ENCODE measurements around the gene THBS1. TPM values are rescaled to one million over a fixed set of nuclear protein-coding genes. Genes with fewer than 3 reads are reported as not detected.

THBS1 gene
- total and polyA plus RNA-seq, 2 donors from 2014 or later, result 26.4 to 377 TPM

DNA sequence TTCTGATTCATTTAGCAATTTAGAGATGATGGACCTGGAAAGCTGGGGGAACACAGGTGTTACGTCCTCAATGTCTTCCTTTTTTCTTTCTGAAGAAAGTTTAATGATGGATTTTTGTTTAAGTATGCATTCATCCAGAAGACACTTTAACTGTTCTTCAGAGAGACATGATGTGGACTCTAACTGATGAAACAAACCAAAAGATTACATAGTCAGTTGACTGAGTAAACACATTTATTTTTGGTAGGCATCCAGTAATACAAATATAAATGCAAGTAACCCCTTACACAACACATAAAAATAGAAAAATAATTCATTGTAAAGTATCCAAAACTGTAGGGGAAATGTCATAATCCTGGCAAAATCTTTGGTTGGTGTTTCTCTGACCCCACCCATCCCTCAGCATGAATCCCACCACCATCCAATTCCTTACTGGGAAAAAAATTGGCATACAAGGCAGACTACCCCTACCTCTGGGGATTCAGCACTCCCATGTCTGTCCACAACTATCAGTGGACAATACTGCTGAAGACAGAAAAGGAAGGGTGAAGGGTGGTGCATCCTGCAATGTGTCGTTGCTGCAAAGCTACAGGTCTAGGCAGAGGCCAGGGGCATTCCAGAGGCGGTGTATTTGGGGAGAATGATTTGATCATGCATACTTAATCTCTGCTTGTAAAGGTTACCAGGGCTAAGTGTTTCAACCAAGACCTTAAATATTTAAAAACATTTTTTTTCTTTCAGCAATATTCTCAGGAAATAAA, 37.4 kb downstream of the THBS1 start:
- no peak for DNase-seq
- Histone ChIP-seq H3K9ac (ENCODE audit: low read length in 3 of 3) (no peak overlapping the region), H3K9me3 (ENCODE audit: control insufficient read depth in 2 of 3, insufficient read depth in 1 of 3, low read length in 3 of 3) (peaks cover 0 to 2% (median 0%) of the 10 kb centered on the region in 3 donors), H3K4me1 (ENCODE audit: control insufficient read depth in 2 of 3, insufficient read depth in 2 of 3, low read depth in 1 of 3, low read length in 3 of 3) (no peaks in the 10 kb centered on the region), H3K27me3 (ENCODE audit: control insufficient read depth, insufficient read depth, low read length) (no peaks in the 10 kb centered on the region), H3K27ac (ENCODE audit: low read depth in 2 of 2, low read length in 2 of 2) (no peak overlapping the region), H3K4me3 (ENCODE audit: low read length in 3 of 3) (no peak overlapping the region), H3K36me3 (ENCODE audit: control insufficient read depth in 2 of 3, insufficient read depth in 3 of 3, low read length in 3 of 3) (no peaks in the 10 kb centered on the region)
- intact Hi-C loops (cut with DNase I), result no loop called here
- FAIRE-seq, result no peak
- TF ChIP-seq, protein P1, sequence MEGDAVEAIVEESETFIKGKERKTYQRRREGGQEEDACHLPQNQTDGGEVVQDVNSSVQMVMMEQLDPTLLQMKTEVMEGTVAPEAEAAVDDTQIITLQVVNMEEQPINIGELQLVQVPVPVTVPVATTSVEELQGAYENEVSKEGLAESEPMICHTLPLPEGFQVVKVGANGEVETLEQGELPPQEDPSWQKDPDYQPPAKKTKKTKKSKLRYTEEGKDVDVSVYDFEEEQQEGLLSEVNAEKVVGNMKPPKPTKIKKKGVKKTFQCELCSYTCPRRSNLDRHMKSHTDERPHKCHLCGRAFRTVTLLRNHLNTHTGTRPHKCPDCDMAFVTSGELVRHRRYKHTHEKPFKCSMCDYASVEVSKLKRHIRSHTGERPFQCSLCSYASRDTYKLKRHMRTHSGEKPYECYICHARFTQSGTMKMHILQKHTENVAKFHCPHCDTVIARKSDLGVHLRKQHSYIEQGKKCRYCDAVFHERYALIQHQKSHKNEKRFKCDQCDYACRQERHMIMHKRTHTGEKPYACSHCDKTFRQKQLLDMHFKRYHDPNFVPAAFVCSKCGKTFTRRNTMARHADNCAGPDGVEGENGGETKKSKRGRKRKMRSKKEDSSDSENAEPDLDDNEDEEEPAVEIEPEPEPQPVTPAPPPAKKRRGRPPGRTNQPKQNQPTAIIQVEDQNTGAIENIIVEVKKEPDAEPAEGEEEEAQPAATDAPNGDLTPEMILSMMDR (IDR thresholded peaks at IDR 0.05; ENCODE audit: borderline replicate concordance, extremely low read depth, insufficient read depth), result no peak

DNA sequence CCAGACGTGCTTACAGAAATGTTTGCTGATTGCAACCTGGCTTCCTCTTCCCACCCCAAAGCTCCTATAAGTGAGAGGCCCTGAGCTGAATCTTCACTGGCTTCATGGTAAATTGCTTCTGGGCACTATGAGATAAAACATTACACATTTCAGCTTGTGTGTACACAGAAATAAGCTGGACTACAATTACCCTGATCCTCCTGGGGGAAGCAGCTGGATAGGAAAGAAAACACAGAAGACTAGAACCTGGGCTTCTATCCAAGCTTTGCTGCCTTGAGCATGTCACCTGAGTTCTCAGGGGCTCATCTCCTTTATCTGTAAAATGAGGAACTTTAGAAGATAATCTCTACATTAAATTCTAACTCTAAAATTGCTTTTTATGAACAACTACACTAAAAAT, 40.3 kb downstream of the THBS1 start:
- no peak overlapping the region for H3K9ac ChIP-seq (ENCODE audit: low read length in 3 of 3)
- H3K4me1 ChIP-seq (ENCODE audit: control insufficient read depth in 2 of 3, insufficient read depth in 2 of 3, low read depth in 1 of 3, low read length in 3 of 3), result peaks cover 0 to 6% (median 0%) of the 10 kb centered on the region in 3 donors
- TF ChIP-seq, protein P1 (IDR thresholded peaks at IDR 0.05; ENCODE audit: borderline replicate concordance, extremely low read depth, insufficient read depth), result no peak
- DNase-seq (no peak), FAIRE-seq (no peak)
- H3K36me3 ChIP-seq (ENCODE audit: control insufficient read depth in 2 of 3, insufficient read depth in 3 of 3, low read length in 3 of 3), result no peaks in the 10 kb centered on the region
- intact Hi-C loops (cut with DNase I), result no loop called here
- no peaks in the 10 kb centered on the region for H3K9me3 ChIP-seq (ENCODE audit: control insufficient read depth in 2 of 3, insufficient read depth in 1 of 3, low read length in 3 of 3)
- no peak overlapping the region for H3K4me3 ChIP-seq (ENCODE audit: low read length in 3 of 3)
- H3K27me3 ChIP-seq (ENCODE audit: control insufficient read depth, insufficient read depth, low read length), result no peaks in the 10 kb centered on the region
- H3K27ac ChIP-seq (ENCODE audit: low read depth in 2 of 2, low read length in 2 of 2), result no peak overlapping the region

DNA sequence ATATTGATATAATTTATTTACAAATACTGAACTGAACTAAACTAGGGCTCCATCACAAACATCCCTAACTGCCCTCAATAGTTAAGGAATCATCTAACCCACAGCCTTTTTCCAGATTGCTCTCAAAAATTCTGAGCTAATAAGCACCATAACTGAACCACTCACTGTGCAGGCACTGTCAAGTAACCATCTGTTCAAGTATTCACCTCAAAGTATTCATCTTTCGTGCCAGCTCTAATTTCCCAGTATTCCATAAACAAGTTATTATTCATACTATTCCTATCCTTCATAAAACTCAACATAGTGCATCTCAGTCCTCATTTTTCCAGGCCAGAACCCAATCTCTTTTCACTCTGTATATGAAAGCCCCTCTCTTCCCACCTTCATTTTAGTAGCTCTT, 41.1 kb downstream of the THBS1 start:
- Histone ChIP-seq H3K27ac (ENCODE audit: low read depth in 2 of 2, low read length in 2 of 2) (no peak overlapping the region), H3K4me1 (ENCODE audit: control insufficient read depth in 2 of 3, insufficient read depth in 2 of 3, low read depth in 1 of 3, low read length in 3 of 3) (peaks cover 0 to 6% (median 0%) of the 10 kb centered on the region in 3 donors), H3K4me3 (ENCODE audit: low read length in 3 of 3) (no peak overlapping the region), H3K9me3 (ENCODE audit: control insufficient read depth in 2 of 3, insufficient read depth in 1 of 3, low read length in 3 of 3) (no peaks in the 10 kb centered on the region), H3K36me3 (ENCODE audit: control insufficient read depth in 2 of 3, insufficient read depth in 3 of 3, low read length in 3 of 3) (no peaks in the 10 kb centered on the region), H3K27me3 (ENCODE audit: control insufficient read depth, insufficient read depth, low read length) (no peaks in the 10 kb centered on the region), H3K9ac (ENCODE audit: low read length in 3 of 3) (no peak overlapping the region)
- DNase-seq (no peak), FAIRE-seq (no peak)
- TF ChIP-seq, protein P1 (IDR thresholded peaks at IDR 0.05; ENCODE audit: borderline replicate concordance, extremely low read depth, insufficient read depth), result no peak
- intact Hi-C loops (cut with DNase I), result no loop called here

Measured in kidney (tissue), 14 donors.